ENCODE results near the gene POU3F2. TPM values are rescaled to one million over a fixed set of nuclear protein-coding genes. Genes with fewer than 3 reads are reported as not detected.

The POU3F2 gene
- total RNA-seq, 1 donor from 2014 or later = 114 TPM

DNA sequence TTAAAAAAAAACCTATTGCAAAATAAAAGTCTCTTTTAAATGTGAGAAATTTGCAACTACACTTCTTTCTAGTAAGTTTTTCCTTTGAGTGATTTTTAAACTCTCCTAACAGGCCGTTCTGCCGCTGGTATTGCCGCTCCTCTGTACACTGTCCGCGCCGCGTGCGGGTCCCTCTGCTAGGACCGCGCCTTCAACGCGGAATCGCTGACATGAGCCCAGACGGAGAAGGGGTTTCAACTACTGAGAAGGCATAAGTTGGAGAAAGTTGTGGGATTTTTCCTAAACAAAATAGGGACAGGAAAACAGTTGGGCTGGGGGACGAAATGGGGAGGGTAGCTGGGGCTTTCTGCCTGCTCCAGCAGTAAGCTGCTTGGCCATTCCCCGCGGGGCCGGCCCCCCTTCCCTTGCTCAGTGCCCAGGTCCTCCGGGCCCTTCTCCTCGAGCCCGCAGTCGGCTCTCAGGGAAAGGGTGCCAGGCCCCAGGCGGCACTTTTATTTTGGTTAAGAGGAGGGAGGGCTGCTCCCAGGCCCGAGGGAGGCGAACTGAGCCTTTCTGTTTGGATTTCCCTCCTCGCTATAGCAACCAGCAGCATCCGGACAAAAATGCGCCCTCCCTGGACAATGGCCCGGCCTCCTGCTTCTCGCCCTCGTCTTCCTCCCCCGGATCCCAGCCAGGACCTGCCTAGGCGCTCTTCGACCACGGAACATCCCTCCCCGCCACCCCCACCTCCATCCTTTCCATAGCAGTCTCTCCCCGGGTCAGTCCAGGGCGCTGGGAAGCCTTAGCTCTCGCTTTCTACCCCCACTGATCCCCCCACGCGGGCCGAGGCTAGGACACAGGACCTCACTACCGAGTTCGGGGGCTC lies 6.8 kb upstream of the POU3F2 start:
- Mint-ChIP-seq H3K4me1 (peaks cover 81% of the 10 kb centered on the region), H3K27ac (ENCODE audit: unreplicated experiment) (peak overlapping the region; percentile 99), H3K36me3 (ENCODE audit: low read depth) (no peaks in the 10 kb centered on the region), H3K27me3 (ENCODE audit: low read depth) (peaks cover 87% of the 10 kb centered on the region), H3K9me3 (no peaks in the 10 kb centered on the region), H3K4me3 (peak overlapping the region; percentile 92)
- DNase-seq (ENCODE audit: low read depth, low spot score) = peak; percentile 65
- TF ChIP-seq, protein P1, sequence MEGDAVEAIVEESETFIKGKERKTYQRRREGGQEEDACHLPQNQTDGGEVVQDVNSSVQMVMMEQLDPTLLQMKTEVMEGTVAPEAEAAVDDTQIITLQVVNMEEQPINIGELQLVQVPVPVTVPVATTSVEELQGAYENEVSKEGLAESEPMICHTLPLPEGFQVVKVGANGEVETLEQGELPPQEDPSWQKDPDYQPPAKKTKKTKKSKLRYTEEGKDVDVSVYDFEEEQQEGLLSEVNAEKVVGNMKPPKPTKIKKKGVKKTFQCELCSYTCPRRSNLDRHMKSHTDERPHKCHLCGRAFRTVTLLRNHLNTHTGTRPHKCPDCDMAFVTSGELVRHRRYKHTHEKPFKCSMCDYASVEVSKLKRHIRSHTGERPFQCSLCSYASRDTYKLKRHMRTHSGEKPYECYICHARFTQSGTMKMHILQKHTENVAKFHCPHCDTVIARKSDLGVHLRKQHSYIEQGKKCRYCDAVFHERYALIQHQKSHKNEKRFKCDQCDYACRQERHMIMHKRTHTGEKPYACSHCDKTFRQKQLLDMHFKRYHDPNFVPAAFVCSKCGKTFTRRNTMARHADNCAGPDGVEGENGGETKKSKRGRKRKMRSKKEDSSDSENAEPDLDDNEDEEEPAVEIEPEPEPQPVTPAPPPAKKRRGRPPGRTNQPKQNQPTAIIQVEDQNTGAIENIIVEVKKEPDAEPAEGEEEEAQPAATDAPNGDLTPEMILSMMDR (conservative IDR thresholded peaks at IDR 0.05) = no peak

DNA sequence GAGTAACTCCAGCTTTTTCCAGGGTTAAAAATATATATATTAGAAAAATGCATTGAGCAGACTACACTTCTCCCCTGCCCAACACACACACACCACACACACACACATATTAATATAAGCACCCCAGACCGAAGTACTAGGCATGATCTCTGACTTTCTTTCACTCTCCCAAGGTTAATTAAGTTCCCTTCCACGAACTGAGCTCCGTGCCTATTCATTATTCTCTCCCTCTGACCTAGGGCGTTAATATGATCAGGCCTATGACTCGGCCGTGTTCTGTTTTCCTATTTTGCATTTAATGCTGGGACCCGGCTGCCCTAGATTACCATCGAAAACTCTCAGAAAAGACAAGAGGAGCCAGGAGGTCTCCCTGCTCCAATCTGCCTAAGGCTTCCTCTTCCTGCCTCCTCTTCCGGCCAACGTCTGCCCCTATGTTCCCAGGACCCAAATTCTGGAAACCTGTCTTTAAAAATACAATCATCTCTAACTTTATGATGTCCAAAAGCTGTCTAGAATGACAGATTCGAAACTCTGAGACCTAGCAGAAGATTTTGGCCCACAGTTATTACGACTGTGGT lies 6.1 kb upstream of the POU3F2 start:
- no peaks in the 10 kb centered on the region for H3K9me3 Mint-ChIP-seq
- no peaks in the 10 kb centered on the region for H3K36me3 Mint-ChIP-seq (ENCODE audit: low read depth)
- H3K4me3 Mint-ChIP-seq = peak overlapping the region; percentile 92
- DNase-seq (ENCODE audit: low read depth, low spot score) = no peak
- H3K4me1 Mint-ChIP-seq = peaks cover 84% of the 10 kb centered on the region
- peaks cover 93% of the 10 kb centered on the region for H3K27me3 Mint-ChIP-seq (ENCODE audit: low read depth)
- H3K27ac Mint-ChIP-seq (ENCODE audit: unreplicated experiment) = peak overlapping the region; percentile 86
- TF ChIP-seq, protein P1 (conservative IDR thresholded peaks at IDR 0.05) = no peak

DNA sequence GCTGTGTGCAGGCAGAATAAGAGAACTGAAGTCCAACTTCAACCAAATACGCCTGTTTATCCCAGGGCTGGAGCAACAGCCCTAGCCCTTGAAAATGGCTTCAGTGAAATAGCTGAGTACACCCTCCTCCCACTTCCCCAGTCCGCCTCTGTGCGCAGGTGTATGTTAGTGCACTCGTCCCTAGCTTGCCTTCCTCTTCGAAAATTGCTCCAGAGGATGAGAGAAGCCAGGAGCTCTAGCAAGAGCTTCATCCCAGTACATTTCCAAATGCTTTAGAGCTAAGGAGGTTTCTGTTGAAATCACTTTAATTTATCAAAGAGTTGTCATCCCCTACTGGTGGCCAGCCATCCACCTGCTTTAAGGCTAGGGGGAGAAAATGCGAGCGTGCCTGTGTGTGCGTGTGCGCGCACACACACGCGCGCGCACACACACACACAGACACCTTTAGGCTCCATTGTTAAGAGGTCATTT lies 5.4 kb upstream of the POU3F2 start:
- Mint-ChIP-seq H3K36me3 (ENCODE audit: low read depth) (no peaks in the 10 kb centered on the region), H3K27me3 (ENCODE audit: low read depth) (peaks cover 93% of the 10 kb centered on the region), H3K4me1 (peaks cover 83% of the 10 kb centered on the region), H3K4me3 (peak overlapping the region; percentile 92), H3K27ac (ENCODE audit: unreplicated experiment) (peak overlapping the region; percentile 94), H3K9me3 (no peaks in the 10 kb centered on the region)
- TF ChIP-seq, protein P1 (conservative IDR thresholded peaks at IDR 0.05) = peak; percentile 37
- no peak for DNase-seq (ENCODE audit: low read depth, low spot score)

DNA sequence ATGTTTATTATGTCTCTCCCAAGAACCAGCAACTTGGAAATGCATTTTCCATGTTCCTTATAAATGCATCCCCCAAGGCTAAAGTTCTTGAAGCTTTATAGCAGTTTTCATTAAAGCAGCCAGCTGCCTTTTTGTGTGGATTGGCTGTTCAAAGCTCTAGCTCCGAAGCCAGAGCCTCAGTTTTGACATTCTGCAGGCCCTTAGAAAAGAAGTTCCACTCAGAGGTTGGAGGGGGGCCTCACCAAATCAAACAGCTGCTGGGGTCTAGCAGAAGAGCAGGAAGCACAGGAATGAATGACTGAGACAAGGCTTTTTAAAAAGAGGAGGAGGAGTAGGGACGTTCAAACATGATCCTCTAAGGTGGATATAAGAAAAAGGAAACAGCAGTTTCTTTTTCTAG lies 4.2 kb upstream of the POU3F2 start:
- Mint-ChIP-seq H3K9me3 (no peaks in the 10 kb centered on the region), H3K27ac (ENCODE audit: unreplicated experiment) (peak overlapping the region; percentile 92), H3K4me3 (peak overlapping the region; percentile 100), H3K4me1 (peaks cover 82% of the 10 kb centered on the region), H3K36me3 (ENCODE audit: low read depth) (no peaks in the 10 kb centered on the region), H3K27me3 (ENCODE audit: low read depth) (peaks cover 89% of the 10 kb centered on the region)
- DNase-seq (ENCODE audit: low read depth, low spot score) = no peak
- TF ChIP-seq, protein P1 (conservative IDR thresholded peaks at IDR 0.05) = no peak

DNA sequence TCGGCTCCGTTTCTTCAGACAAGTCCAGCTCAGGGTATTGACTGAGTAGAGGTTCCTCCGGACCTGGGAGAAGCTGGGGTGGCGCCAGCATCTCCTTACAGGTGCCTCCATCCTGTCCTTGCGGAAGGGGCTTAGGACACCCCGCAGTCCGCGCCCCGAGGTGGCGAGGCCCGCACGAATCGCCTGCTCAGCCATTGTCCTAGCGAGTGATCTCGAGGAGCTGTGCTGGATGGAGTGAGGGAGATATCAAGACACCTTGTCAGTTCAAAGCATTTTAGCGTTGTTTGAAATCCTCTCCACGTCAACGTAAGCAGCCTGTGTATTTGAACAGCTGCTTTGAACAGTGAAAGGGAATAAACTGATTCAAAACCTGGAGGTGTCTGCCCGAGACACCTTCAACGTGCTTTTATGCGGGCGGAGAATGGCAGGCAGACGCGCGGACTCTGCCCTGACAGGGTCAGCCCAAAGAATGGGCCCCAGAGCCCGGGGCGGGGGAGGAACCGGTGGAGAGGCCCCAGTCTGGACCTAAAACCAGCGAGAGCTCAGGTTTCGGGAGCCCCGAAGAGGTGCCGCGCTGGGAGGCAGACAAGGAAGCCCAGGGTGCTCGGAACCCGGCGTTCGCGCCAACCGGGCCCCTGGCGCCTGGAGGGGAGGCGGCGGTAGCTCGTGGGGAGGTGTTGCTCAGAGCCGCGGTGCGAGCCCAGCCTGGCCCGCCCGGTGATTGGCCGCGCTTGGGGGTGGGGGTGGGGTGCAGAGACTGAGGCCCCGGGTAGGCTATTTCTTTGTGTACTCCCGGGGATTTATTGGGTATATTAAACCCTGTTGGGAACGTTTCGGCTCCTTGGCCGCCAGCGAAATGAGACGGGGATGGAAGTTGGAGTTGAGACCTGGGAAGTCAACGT lies 3.1 kb upstream of the POU3F2 start:
- Mint-ChIP-seq H3K36me3 (ENCODE audit: low read depth) (peaks cover 6% of the 10 kb centered on the region), H3K27ac (ENCODE audit: unreplicated experiment) (peak overlapping the region; percentile 98), H3K27me3 (ENCODE audit: low read depth) (peaks cover 84% of the 10 kb centered on the region), H3K9me3 (no peaks in the 10 kb centered on the region), H3K4me3 (peak overlapping the region; percentile 100), H3K4me1 (peaks cover 77% of the 10 kb centered on the region)
- TF ChIP-seq, protein P1 (conservative IDR thresholded peaks at IDR 0.05) = no peak
- DNase-seq (ENCODE audit: low read depth, low spot score) = no peak
